HG03575 (cell line): ENCODE results near the gene TDRD15.
"Not testable (repeated sequence)": the region's sequence is repeated elsewhere in the genome, so short reads cannot be mapped to it uniquely, and the experiment has no call there.

Source experiments
- ATAC-seq: cut with Tn5 transposase; IDR thresholded peaks from one replicate; pipeline ENCODE4 v1.9.1; 2021; ENCODE audit not compliant: unreplicated experiment, insufficient number of reproducible peaks, low FRiP score; ENCODE audit errors: extremely low read depth

TDRD15 gene

GRCh38 chr2:21135585-21135984 is 11.8 kb downstream of the TDRD15 start:
- no peak for ATAC-seq

- ATAC-seq = no peak
Observed at GRCh38 chr2:21142149-21142548, 18.4 kb downstream of the TDRD15 start.

- ATAC-seq = no peak
Observed at GRCh38 chr2:21146638-21147037, 22.9 kb downstream of the TDRD15 start.

GRCh38 chr2:21148718-21149117 is 24.9 kb downstream of the TDRD15 start:
- no peak for ATAC-seq

- not testable (repeated sequence) for ATAC-seq
Observed at GRCh38 chr2:21151234-21151633, 27.5 kb downstream of the TDRD15 start.

- no peak for ATAC-seq
Observed at GRCh38 chr2:21155365-21156136, 31.8 kb downstream of the TDRD15 start.

- ATAC-seq = no peak
Observed at GRCh38 chr2:21161122-21161521, 37.4 kb downstream of the TDRD15 start.

- no peak for ATAC-seq
Observed at GRCh38 chr2:21161832-21162614, 38.3 kb downstream of the TDRD15 start.

- no peak for ATAC-seq
Observed at GRCh38 chr2:21162615-21162878, 38.8 kb downstream of the TDRD15 start.

GRCh38 chr2:21163213-21163612 is 39.4 kb downstream of the TDRD15 start:
- no peak for ATAC-seq

GRCh38 chr2:21165350-21165749 is 41.6 kb downstream of the TDRD15 start:
- no peak for ATAC-seq

GRCh38 chr2:21175895-21176646 is 52.3 kb downstream of the TDRD15 start:
- ATAC-seq = no peak

- no peak for ATAC-seq
Observed at GRCh38 chr2:21181957-21182356, 58.2 kb downstream of the TDRD15 start.

GRCh38 chr2:21183306-21183705 is 59.5 kb downstream of the TDRD15 start:
- no peak for ATAC-seq

GRCh38 chr2:21183726-21184125 is 60.0 kb downstream of the TDRD15 start:
- no peak for ATAC-seq

GRCh38 chr2:21191535-21191934 is 67.8 kb downstream of the TDRD15 start:
- ATAC-seq = no peak
